Endothelial cell of umbilical vein (primary cell): Measurements from ENCODE around the gene ACLY. TPM values are rescaled to one million over a fixed set of nuclear protein-coding genes. Genes with fewer than 3 reads are reported as not detected.

Experiments used
- BruUV-seq: library from RNA; stranded (reverse); fragments of 400-500 nt; replicated peaks from 2 replicates; lab custom pipeline; 2021; lab: Mats Ljungman, UMichigan
- CTCF ChIA-PET: fragments of 300-600, 350-600 bp; sonication (Branson Sonifier 250); formaldehyde crosslinking; loops from one replicate; lab custom pipeline; 2021; ENCODE audit warnings: antibody characterized with exemption, inconsistent platforms; lab: Charles Lee
- POLR2A ChIA-PET: fragments of 300-600, 350-600 bp; sonication (Branson Sonifier 250); formaldehyde crosslinking; loops from one replicate; lab custom pipeline; 2021; ENCODE audit warnings: antibody characterized with exemption, inconsistent platforms; lab: Charles Lee
- DNase-seq: peaks from one replicate; pipeline ENCODE4 v3.0.0-alpha.2; 2011; ENCODE audit warnings: low read depth, low spot score
- FAIRE-seq: peaks from 2 replicates; lab custom pipeline; 2011; peaks lifted over from hg19 to GRCh38; lab: Jason Lieb, UNC
- H2AFZ ChIP-seq: 2 replicates; pipeline ENCODE4 v1.6.0; 2012; ENCODE audit warnings: low read depth, low read length, control low read depth, inconsistent platforms
- H3K27ac ChIP-seq: 2 replicates; pipeline ENCODE4 v1.5.1; 2011; ENCODE audit warnings: low read depth, mild to moderate bottlenecking, control low read depth, low read length, moderate library complexity; ENCODE audit not compliant: insufficient read depth
- H3K27me3 ChIP-seq, 2 experiments: 2 replicates each; pipeline versions ENCODE4 v1.6.0 to v1.6.1; 2011; ENCODE audit warnings: low read length in 2 of 2, mixed read lengths in 1 of 2; ENCODE audit not compliant: control insufficient read depth in 2 of 2, insufficient read depth in 2 of 2
- H3K36me3 ChIP-seq, 2 experiments: 2 replicates in 1 of 2; 3 replicates in 1 of 2; pipeline ENCODE4 v1.5.1; 2011; ENCODE audit warnings: low read length in 2 of 2, mild to moderate bottlenecking in 1 of 2, moderate library complexity in 1 of 2; ENCODE audit not compliant: control insufficient read depth in 2 of 2, insufficient read depth in 2 of 2; ENCODE audit errors: extremely low read depth in 1 of 2
- H3K4me1 ChIP-seq: 3 replicates; pipeline ENCODE4 v1.5.1; 2011; ENCODE audit warnings: mild to moderate bottlenecking, low read length; ENCODE audit not compliant: control insufficient read depth, insufficient read depth; ENCODE audit errors: extremely low read depth
- H3K4me2 ChIP-seq: 2 replicates; pipeline ENCODE4 v1.6.1; 2011; ENCODE audit warnings: low read length, control low read depth, mixed read lengths; ENCODE audit not compliant: insufficient read depth
- H3K4me3 ChIP-seq, 3 experiments: fragments of 200-600 bp in 1 of 3; sonication (generic), shearing (Covaris generic) in 1 of 3; replicated peaks in 1 of 3; 2 replicates each; pipeline ENCODE4 v1.5.1; 2011 to 2016; ENCODE audit warnings: control low read depth in 3 of 3, low read length in 3 of 3, mild to moderate bottlenecking in 2 of 3, inconsistent platforms in 1 of 3, low read depth in 1 of 3, moderate library complexity in 1 of 3; ENCODE audit not compliant: insufficient read depth in 1 of 3
- H3K79me2 ChIP-seq: 2 replicates; pipeline ENCODE4 v1.6.0; 2012; ENCODE audit warnings: low read length, inconsistent platforms; ENCODE audit not compliant: control insufficient read depth, insufficient read depth
- H3K9ac ChIP-seq: replicated peaks from 2 replicates; pipeline ENCODE3; 2011; ENCODE audit warnings: low read length, control low read depth; ENCODE audit not compliant: insufficient read depth; ENCODE audit errors: extremely low read depth
- H3K9me1 ChIP-seq: replicated peaks from 3 replicates; pipeline ENCODE4 v1.6.0; 2011; ENCODE audit warnings: mild to moderate bottlenecking, low read length; ENCODE audit not compliant: control insufficient read depth, insufficient read depth; ENCODE audit errors: extremely low read depth
- H3K9me3 ChIP-seq: replicated peaks from 2 replicates; pipeline ENCODE4 v1.5.1; 2012; ENCODE audit warnings: low read length, inconsistent platforms; ENCODE audit not compliant: control insufficient read depth, insufficient read depth
- H4K20me1 ChIP-seq: replicated peaks from 2 replicates; pipeline ENCODE3; 2011; ENCODE audit warnings: mild to moderate bottlenecking, low read length; ENCODE audit not compliant: control insufficient read depth, insufficient read depth; ENCODE audit errors: extremely low read depth
- EZH2 ChIP-seq: IDR thresholded peaks from 2 replicates; pipeline ENCODE4 v1.6.1; 2012; ENCODE audit warnings: borderline replicate concordance, low read depth, mild to moderate bottlenecking, moderate library complexity, low read length, inconsistent platforms; ENCODE audit not compliant: severe bottlenecking
- FOS ChIP-seq: IDR thresholded peaks from 2 replicates; pipeline ENCODE4 v1.6.1; 2011; ENCODE audit warnings: mild to moderate bottlenecking, low read length, moderate library complexity, borderline replicate concordance; ENCODE audit not compliant: insufficient read depth
- GATA2 ChIP-seq: IDR thresholded peaks from 2 replicates; pipeline ENCODE4 v1.7.0; 2011; ENCODE audit warnings: low read depth, mild to moderate bottlenecking, moderate library complexity, mixed read lengths, low read length; ENCODE audit not compliant: insufficient read length, insufficient read depth
- JUN ChIP-seq: IDR thresholded peaks from 2 replicates; pipeline ENCODE4 v1.6.1; 2011; ENCODE audit warnings: borderline replicate concordance, low read depth; ENCODE audit not compliant: insufficient read length, insufficient read depth
- MYC ChIP-seq: IDR thresholded peaks from one replicate; pipeline ENCODE4 v1.6.1; 2011; ENCODE audit warnings: mild to moderate bottlenecking, low read depth, low read length
- POLR2A ChIP-seq: IDR thresholded peaks from 2 replicates; pipeline ENCODE4 v1.6.1; 2012; ENCODE audit warnings: low read depth, mild to moderate bottlenecking, control low read depth, low read length
- POLR2AphosphoS5 ChIP-seq: IDR thresholded peaks from 2 replicates; pipeline ENCODE4 v1.6.1; 2012; ENCODE audit warnings: low read depth, mild to moderate bottlenecking, control low read depth, low read length, moderate library complexity; ENCODE audit not compliant: insufficient read depth
- dilution Hi-C: fragments of 300-500 bp; cut with MboI; formaldehyde crosslinking; loops from one replicate; pipeline ENCODE4 v1.15.0; 2019; ENCODE audit warnings: low sequenced_read_pairs; ENCODE audit not compliant: extremely low pct_ligation_motif_present
- intact Hi-C: fragments of 100-400 bp; cut with micrococcal nuclease; formaldehyde crosslinking; loops from one replicate; pipeline ENCODE4 v1.10.0; 2022
- polyA plus RNA-seq, 4 experiments: library from polyadenylated mRNA; depleted of rRNA in 3 of 4; stranded (reverse) in 3 of 4; unstranded in 1 of 4; fragments of >200 nt; gene quantifications; 2 replicates each; pipeline versions ENCODE4 v1.2.1 to v1.2.3, GENCODE V29; 2011 to 2012; ENCODE audit warnings: missing spikeins in 1 of 4
- total RNA-seq: library from RNA; stranded (reverse); gene quantifications from 2 replicates; pipeline ENCODE4 v1.2.3, GENCODE V29; 2021
- TF ChIP-seq, protein P1 (sequence below), 2 donors: IDR thresholded peaks; 1 replicate in 1 of 2; 2 replicates in 1 of 2; pipeline ENCODE4 v1.5.1; 2011; ENCODE audit warnings: low read length in 2 of 2, mild to moderate bottlenecking in 2 of 2, moderate library complexity in 2 of 2, control low read depth in 1 of 2, inconsistent platforms in 1 of 2, low read depth in 1 of 2; ENCODE audit not compliant: insufficient read depth in 1 of 2; ENCODE audit errors: extremely low read depth in 1 of 2
- TF ChIP-seq, protein P2 (sequence below): IDR thresholded peaks from 2 replicates; pipeline ENCODE4 v1.6.1; 2011; ENCODE audit not compliant: insufficient read depth, insufficient read length

Gene ACLY
- total and polyA plus RNA-seq, 2 donors (not counting 3 experiments of a cell fraction or from before 2014, with no cell fraction given), result 174 to 324 TPM

DNA sequence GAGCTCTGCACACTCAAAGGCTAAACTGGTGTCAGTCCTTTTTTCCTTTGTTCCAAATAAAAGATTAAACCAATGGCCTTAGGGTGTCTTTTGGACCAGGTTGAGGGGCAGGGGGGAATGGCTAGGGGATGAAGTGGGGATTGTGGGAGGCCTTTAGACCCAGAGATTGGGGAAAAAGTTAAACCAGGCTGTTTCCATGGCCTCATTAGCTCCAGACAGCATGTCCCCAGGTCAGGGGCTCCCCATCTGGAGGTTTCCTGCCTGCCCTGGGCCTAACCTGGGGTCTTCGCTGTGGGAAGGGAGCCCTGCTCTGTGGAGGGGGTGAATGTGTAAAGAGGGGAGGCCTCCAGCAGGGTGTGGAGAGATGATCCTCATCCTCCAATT is 95.6 kb downstream of the ACLY start:
- TF ChIP-seq FOS (no peak), EZH2 (no peak), POLR2AphosphoS5 (no peak), MYC (no peak), GATA2 (no peak), POLR2A (no peak), JUN (no peak)
- TF ChIP-seq, protein P1, sequence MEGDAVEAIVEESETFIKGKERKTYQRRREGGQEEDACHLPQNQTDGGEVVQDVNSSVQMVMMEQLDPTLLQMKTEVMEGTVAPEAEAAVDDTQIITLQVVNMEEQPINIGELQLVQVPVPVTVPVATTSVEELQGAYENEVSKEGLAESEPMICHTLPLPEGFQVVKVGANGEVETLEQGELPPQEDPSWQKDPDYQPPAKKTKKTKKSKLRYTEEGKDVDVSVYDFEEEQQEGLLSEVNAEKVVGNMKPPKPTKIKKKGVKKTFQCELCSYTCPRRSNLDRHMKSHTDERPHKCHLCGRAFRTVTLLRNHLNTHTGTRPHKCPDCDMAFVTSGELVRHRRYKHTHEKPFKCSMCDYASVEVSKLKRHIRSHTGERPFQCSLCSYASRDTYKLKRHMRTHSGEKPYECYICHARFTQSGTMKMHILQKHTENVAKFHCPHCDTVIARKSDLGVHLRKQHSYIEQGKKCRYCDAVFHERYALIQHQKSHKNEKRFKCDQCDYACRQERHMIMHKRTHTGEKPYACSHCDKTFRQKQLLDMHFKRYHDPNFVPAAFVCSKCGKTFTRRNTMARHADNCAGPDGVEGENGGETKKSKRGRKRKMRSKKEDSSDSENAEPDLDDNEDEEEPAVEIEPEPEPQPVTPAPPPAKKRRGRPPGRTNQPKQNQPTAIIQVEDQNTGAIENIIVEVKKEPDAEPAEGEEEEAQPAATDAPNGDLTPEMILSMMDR (IDR thresholded peaks at IDR 0.05; ENCODE audit: extremely low read depth in 1 of 2, insufficient read depth in 1 of 2, low read depth in 1 of 2, low read length in 2 of 2), result no peak
- TF ChIP-seq, protein P2, sequence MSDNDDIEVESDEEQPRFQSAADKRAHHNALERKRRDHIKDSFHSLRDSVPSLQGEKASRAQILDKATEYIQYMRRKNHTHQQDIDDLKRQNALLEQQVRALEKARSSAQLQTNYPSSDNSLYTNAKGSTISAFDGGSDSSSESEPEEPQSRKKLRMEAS, result no peak
- no peak overlapping the region for H3K4me2 ChIP-seq
- POLR2A ChIA-PET, result interaction anchor here (0.6 kb wide), 1 partner anchor 13 kb away, joined by 7 read pairs; no protein-coding TSS in a partner anchor
- no peaks in the 10 kb centered on the region for H3K79me2 ChIP-seq
- H2AFZ ChIP-seq, result no peak overlapping the region
- H3K9me1 ChIP-seq, result no peaks in the 10 kb centered on the region
- no peak for FAIRE-seq
- dilution Hi-C loops (no loop called here), intact Hi-C loops (no loop called here)
- H4K20me1 ChIP-seq, result no peaks in the 10 kb centered on the region
- H3K27ac ChIP-seq, result no peak overlapping the region
- BruUV-seq, result no TSS peak
- no peak overlapping the region for H3K9ac ChIP-seq
- CTCF ChIA-PET, result interaction anchor here (0.9 to 1.1 kb wide), 2 partner anchors 11 kb away, joined by 3 read pairs; partner anchors contain the start of gene P3H4
- H3K4me3 ChIP-seq, result no peak overlapping the region
- H3K9me3 ChIP-seq, result no peaks in the 10 kb centered on the region
- H3K36me3 ChIP-seq, result peaks cover 5 to 30% of the 10 kb centered on the region in 2 experiments
- no peaks in the 10 kb centered on the region for H3K27me3 ChIP-seq
- H3K4me1 ChIP-seq, result no peaks in the 10 kb centered on the region
- no peak for DNase-seq
